Measurements from ENCODE around the gene MPO.

The MPO gene

GRCh38 chr17:58246781-58247180 lies 34.0 kb downstream of the MPO start:
- Mint-ChIP-seq H3K4me1 (peaks cover 41% of the 10 kb centered on the region), H3K9me3 (no peaks in the 10 kb centered on the region), H3K4me3 (no peak overlapping the region), H3K27ac (no peak overlapping the region), H3K27me3 (peaks cover 63% of the 10 kb centered on the region)
- DNase-seq, result no peak
- ATAC-seq, result no peak

DNA sequence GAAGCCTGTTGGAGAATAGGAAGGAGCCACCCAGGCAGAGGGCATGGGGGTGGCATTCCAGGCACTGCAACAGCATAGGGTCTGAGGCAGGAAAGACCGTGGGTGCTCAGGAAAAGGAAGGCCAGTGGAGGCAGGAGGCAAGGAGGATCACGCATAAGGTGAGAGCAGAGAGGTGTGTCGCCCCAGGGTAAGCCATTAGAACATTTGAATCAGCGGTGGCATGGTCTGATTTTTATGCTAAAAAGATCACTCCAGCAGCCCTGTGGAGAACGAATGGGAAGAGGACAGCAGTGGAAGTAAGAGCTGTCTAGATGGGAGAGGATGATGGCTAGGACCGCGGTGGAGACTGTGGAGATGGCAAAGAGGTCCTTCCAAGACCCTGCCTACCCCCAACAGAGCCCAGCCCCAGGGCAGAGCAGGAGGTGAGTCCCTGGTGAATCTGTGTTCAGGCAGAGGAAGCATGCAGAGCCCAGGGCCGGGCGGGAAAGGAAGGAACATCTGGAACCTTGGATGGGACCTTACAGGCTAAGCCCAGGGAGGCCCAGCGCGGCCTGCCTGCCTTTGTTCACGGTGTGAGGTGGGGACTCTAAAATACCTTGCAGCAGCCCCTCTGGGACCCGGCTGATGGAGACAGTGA lies 34.5 kb downstream of the MPO start:
- no peak for DNase-seq
- Mint-ChIP-seq H3K4me1 (peaks cover 41% of the 10 kb centered on the region), H3K9me3 (no peaks in the 10 kb centered on the region), H3K27me3 (peaks cover 68% of the 10 kb centered on the region), H3K4me3 (no peak overlapping the region), H3K27ac (peak overlapping the region in 1 of 2 donors; percentile 34)
- no peak for ATAC-seq

DNA sequence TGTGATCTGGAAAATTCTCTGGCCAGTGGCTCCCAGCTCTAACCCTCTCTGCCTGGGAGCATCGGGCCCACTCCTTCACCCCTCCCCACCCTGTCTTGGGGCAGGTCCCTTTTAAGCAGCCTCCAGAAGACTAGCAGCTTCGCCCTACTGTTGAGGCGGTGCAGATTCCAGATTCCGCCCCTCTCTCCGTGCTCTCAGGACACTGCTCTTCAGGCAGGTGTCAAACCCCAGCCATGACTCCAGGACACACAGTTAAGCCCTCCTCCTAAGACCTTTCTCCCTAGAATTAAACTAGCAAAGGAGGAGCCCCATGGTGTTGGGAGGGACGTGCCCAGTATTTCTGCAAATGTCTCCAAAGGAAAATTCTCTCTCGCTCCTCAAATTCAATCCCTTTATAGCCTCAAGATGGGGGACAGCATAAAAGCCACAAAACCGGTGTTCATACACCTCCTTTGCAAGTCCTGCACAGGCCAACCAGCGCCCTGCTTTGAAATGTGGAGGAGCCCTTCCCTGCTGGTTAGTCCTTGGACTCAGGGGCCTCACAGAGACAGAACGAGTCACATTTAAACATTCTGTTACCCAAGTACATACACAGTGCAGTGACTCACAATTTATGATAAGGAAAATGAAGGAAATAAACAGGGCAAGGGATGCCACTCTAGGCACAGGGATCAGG lies 35.2 kb downstream of the MPO start:
- Mint-ChIP-seq H3K4me3 (no peak overlapping the region), H3K27me3 (peaks cover 71% of the 10 kb centered on the region), H3K9me3 (no peaks in the 10 kb centered on the region), H3K4me1 (peaks cover 41% of the 10 kb centered on the region), H3K27ac (no peak overlapping the region)
- ATAC-seq (no peak), DNase-seq (no peak)

DNA sequence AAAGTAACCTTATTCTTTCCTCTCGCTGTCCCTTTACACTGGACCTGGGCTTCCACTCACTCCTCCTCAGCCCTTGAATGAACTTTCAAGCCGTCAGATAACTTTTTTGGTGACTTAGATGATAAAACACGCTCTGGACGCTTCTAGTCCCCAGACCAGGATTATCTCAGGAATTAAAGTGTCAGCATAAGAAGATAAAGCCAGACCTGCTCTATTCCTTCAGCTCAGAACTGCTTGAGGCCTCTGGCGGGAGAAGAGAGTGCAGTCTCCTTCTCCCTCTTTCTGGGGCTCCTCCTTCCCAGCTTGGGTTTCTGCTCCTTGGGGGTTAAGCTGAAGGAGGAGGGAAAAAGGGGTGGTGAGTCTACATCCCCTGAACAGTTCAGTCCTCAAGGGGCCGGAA lies 35.8 kb downstream of the MPO start:
- H3K9me3 Mint-ChIP-seq, result no peaks in the 10 kb centered on the region
- peaks cover 70% of the 10 kb centered on the region for H3K27me3 Mint-ChIP-seq
- no peak for ATAC-seq

GRCh38 chr17:58242171-58242784 lies 38.5 kb downstream of the MPO start:
- peaks cover 10% of the 10 kb centered on the region for H3K4me1 Mint-ChIP-seq
- no peak overlapping the region for H3K4me3 Mint-ChIP-seq
- no peaks in the 10 kb centered on the region for H3K9me3 Mint-ChIP-seq
- DNase-seq, result peak in 1 of 2 donors; percentile 32
- ATAC-seq, result peak; percentile 88
- H3K27me3 Mint-ChIP-seq, result peaks cover 72% of the 10 kb centered on the region
- H3K27ac Mint-ChIP-seq, result no peak overlapping the region

More for the DNA sequence above, 35.8 kb downstream of the MPO start:
- peaks cover 37% of the 10 kb centered on the region for H3K4me1 Mint-ChIP-seq
- DNase-seq, result no peak
- no peak overlapping the region for H3K4me3 Mint-ChIP-seq
- peak overlapping the region in 1 of 2 donors; percentile 22 for H3K27ac Mint-ChIP-seq

DNA sequence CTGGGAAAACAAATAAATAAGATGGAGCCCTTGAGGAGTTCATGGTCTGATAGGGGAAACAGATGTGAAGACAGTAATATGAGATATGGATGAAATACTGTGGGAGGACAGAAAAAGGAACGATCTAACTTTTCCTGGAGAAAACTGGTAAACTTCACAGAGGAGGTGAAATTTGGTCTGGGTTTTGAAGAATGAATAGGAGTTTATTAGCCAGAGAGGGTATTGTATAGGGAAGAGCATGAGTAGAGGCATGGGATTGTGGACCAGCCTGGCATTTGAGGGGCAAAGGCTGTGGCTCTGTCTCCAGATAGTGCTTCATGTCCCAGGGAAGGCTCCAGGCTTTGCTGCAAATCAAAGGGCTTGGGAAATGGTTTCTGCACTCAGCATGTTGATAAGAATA lies 40.7 kb downstream of the MPO start:
- no peaks in the 10 kb centered on the region for H3K9me3 Mint-ChIP-seq
- H3K27me3 Mint-ChIP-seq, result peaks cover 72% of the 10 kb centered on the region
- DNase-seq, result no peak
- no peak for ATAC-seq
- H3K4me1 Mint-ChIP-seq, result peaks cover 10% of the 10 kb centered on the region
- no peak overlapping the region for H3K27ac Mint-ChIP-seq
- no peak overlapping the region for H3K4me3 Mint-ChIP-seq

DNA sequence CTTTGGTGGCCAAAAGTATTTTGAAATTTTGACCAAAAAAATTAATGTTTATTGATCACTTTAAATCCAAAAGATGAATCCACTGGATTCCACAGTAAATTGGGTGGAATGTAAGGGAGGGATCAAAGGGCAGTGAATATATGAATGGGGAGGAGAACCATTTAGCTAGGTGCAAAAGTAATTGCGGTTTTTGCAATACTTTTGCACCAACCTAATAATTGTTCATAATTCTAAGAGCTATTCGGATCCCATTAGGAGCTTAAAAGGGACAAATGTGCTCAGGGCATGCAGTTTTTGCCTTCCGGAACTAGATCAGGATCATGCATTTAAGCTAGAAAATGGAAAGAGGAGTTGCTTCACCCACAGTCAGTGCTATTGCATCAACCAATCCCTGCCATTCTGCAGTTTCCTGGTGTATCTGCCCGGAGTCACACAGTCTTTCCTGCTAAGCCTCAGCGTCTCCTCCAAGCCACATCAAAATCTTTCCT lies 42.5 kb downstream of the MPO start, which contains the start of gene LPO:
Gene LPO, plus strand, starts transcription at position 438 of the 488 bp plus-strand sequence. CDS start 4,396 bp downstream, outside the sequence.
- Mint-ChIP-seq H3K4me1 (peaks cover 10% of the 10 kb centered on the region), H3K27ac (no peak within 1 kb of the TSS), H3K4me3 (no peak within 1 kb of the TSS), H3K27me3 (peaks cover 63% of the 10 kb centered on the region), H3K9me3 (no peaks in the 10 kb centered on the region)
- no peak for ATAC-seq
- no peak for DNase-seq

DNA sequence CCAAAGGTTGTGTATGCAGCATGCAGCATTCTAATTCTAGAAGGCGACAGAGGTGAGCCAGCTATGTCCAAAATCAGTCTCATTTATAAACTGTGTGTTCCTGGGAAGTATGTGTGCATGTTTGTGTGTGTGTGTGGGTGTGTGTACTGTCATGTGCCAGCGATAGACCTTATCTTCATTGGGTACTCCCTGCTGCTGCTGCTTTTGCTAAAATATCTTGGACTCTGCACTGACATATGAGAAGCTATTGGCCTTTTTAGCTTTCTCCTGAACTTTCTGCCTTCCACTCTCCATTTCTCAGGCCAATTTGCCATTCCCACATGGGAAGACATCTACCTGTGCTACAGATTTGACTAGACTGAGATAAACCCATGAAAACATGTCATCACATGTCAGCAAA lies 44.3 kb downstream of the MPO start:
- Mint-ChIP-seq H3K9me3 (no peaks in the 10 kb centered on the region), H3K27ac (no peak overlapping the region), H3K4me3 (no peak overlapping the region), H3K4me1 (peaks cover 12% of the 10 kb centered on the region), H3K27me3 (peaks cover 47% of the 10 kb centered on the region)
- no peak for DNase-seq
- no peak for ATAC-seq

DNA sequence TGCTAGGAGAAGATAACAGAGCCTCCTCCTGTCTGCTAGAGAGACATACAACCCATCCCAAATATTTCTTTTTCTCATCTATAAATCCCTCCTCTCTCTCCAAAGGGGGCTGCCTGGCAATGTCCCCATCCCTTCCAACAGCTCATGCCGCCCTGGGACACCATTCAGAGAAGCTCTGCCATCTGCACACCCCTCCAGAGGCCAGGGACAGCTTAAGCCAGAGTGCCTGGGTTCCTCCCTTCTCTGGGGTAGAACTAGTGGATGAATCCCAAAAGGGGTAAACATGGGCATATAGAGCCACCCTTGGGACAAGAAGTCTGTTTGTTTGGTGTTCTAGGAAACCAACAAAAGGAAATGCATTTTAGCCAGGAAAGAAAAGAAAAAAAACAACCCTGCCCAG lies 44.9 kb downstream of the MPO start:
- DNase-seq (no peak), ATAC-seq (no peak)
- Mint-ChIP-seq H3K4me3 (no peak overlapping the region), H3K27ac (no peak overlapping the region), H3K9me3 (no peaks in the 10 kb centered on the region), H3K27me3 (peaks cover 44% of the 10 kb centered on the region), H3K4me1 (peaks cover 12% of the 10 kb centered on the region)

DNA sequence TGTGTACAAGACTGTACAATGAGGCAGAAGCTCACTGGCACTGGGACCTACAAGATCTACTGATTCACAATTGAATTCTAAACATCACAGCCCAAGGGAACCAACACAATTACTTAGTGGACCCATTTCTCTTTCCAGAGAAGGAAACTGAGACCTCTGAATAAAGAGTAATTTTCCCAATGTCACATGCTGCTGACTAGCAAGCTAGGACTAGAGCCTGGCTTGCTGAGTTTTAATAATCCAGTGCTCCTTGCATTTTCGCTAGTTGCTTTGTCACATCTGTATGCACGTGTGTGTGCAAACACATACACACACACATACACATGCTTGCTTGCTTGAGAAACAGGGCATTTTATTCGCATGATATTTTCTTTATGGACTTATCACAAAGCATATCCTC lies 46.2 kb downstream of the MPO start:
- DNase-seq, result no peak
- Mint-ChIP-seq H3K27ac (no peak overlapping the region), H3K4me1 (peaks cover 12% of the 10 kb centered on the region), H3K4me3 (no peak overlapping the region), H3K27me3 (peaks cover 32% of the 10 kb centered on the region), H3K9me3 (no peaks in the 10 kb centered on the region)
- ATAC-seq, result no peak

GRCh38 chr17:58233543-58233942 lies 47.2 kb downstream of the MPO start:
- H3K4me1 Mint-ChIP-seq, result peaks cover 12% of the 10 kb centered on the region
- DNase-seq, result no peak
- H3K9me3 Mint-ChIP-seq, result no peaks in the 10 kb centered on the region
- H3K27me3 Mint-ChIP-seq, result peaks cover 23% of the 10 kb centered on the region
- no peak overlapping the region for H3K27ac Mint-ChIP-seq
- ATAC-seq, result no peak
- no peak overlapping the region for H3K4me3 Mint-ChIP-seq

- H3K27ac Mint-ChIP-seq, result no peak overlapping the region
- peak overlapping the region in 1 of 2 donors; percentile 46 for H3K4me3 Mint-ChIP-seq
- H3K9me3 Mint-ChIP-seq, result no peaks in the 10 kb centered on the region
- H3K4me1 Mint-ChIP-seq, result peaks cover 12% of the 10 kb centered on the region
- ATAC-seq (peak; percentile 58), DNase-seq (no peak)
- H3K27me3 Mint-ChIP-seq, result peaks cover 24% of the 10 kb centered on the region
Observed at GRCh38 chr17:58232707-58233156, 48.0 kb downstream of the MPO start.

DNA sequence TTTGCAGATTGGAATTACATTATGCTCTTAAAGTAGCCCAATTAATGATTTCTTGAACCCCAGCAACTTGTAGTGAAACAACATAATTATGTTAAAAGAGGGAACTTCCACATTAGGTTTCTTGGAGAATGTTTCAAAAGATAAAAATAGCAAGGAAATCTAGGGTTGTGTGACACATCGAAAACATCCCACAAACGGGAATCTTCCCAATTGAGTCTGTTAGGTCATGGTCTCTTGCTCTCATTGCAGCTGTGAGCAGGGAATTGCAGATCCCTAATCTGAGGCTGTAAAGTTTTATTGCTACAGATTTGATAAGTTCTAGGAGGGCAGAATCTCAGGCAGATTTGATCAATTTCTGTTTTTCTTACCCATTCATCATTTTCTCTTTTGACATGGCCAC lies 49.1 kb downstream of the MPO start:
- Mint-ChIP-seq H3K4me3 (no peak overlapping the region), H3K4me1 (peaks cover 12% of the 10 kb centered on the region), H3K9me3 (no peaks in the 10 kb centered on the region), H3K27ac (no peak overlapping the region), H3K27me3 (peaks cover 30% of the 10 kb centered on the region)
- no peak for DNase-seq
- ATAC-seq, result no peak

DNA sequence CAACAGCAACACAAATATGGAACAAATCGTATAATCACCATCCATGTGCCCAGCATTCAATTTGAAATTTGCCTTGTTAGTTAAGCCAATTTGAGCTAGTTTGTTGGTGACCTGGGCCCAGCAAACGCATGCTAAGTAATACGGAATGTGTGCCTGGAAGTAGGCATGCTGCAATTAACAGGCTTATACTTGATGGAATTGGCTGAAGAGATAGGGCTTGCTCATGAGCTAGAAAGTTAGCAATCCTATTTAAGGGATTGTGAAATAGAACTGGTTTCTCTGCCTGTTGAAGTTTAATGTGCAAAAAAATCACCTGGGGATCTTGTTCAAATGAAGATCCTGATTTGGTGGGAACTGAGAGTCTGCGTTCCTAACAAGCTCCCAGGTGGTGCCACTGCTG lies 50.9 kb downstream of the MPO start:
- DNase-seq, result no peak
- no peak for ATAC-seq
- Mint-ChIP-seq H3K4me3 (no peak overlapping the region), H3K9me3 (no peaks in the 10 kb centered on the region), H3K27ac (no peak overlapping the region), H3K4me1 (peaks cover 12% of the 10 kb centered on the region), H3K27me3 (peaks cover 18% of the 10 kb centered on the region)

DNA sequence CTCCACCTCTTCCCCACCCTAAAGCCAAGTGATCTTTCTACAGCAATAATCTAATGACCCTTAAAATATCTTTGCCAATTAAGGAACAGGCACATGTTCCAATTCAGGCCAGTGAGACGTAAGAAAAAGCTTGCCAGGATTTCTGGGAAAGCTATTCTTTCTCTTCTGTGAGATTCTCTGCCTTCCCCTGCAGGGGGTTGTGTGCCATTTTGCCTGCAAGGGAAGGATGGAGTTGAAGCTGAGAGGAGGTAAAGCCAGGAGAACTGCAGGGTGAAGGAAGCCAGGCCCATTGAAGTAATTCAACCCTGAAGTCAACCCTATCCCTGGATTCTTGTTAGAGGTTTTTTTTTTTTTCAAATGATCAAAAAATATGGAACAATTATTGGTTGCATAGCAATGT lies 51.4 kb downstream of the MPO start:
- Mint-ChIP-seq H3K4me3 (no peak overlapping the region), H3K27me3 (peaks cover 14% of the 10 kb centered on the region), H3K9me3 (no peaks in the 10 kb centered on the region), H3K27ac (peak overlapping the region in 1 of 2 donors; percentile 13), H3K4me1 (peaks cover 15% of the 10 kb centered on the region)
- no peak for DNase-seq
- ATAC-seq, result no peak

GRCh38 chr17:58228679-58229078 lies 52.1 kb downstream of the MPO start:
- H3K27me3 Mint-ChIP-seq, result peaks cover 14% of the 10 kb centered on the region
- peaks cover 21% of the 10 kb centered on the region for H3K4me1 Mint-ChIP-seq
- H3K9me3 Mint-ChIP-seq, result no peaks in the 10 kb centered on the region
- H3K4me3 Mint-ChIP-seq, result no peak overlapping the region
- ATAC-seq (no peak), DNase-seq (no peak)
- no peak overlapping the region for H3K27ac Mint-ChIP-seq
